GM18508 (cell line): ENCODE results near the gene BLTP1.

ENCODE experiments used
- ATAC-seq: cut with Tn5 transposase; IDR thresholded peaks from one replicate; pipeline ENCODE4 v1.9.1; 2021; ENCODE audit warnings: moderate number of reproducible peaks; ENCODE audit not compliant: insufficient read depth, unreplicated experiment

The BLTP1 gene

DNA sequence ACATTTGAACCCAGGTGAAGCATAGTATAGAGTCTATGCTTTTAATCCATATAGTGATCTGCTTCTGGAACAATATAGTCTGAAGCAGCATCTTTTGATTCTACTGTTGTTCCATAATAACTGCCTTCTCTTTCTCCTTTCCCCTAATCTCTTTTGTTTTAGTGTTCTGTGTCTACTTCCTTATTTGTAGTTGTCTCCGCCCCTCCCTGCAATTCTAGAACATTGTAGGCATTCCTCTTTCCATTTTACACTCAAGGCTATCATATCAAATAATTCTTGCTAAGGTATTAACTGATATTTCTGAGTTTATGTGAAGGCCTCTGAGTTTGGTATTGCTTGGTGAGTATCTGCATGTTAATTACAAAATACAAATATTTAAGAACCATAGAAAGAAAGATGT, 11.6 kb downstream of the BLTP1 start:
- ATAC-seq = no peak

GRCh38 chr4:122167369-122167768, 15.2 kb downstream of the BLTP1 start:
- no peak for ATAC-seq

DNA sequence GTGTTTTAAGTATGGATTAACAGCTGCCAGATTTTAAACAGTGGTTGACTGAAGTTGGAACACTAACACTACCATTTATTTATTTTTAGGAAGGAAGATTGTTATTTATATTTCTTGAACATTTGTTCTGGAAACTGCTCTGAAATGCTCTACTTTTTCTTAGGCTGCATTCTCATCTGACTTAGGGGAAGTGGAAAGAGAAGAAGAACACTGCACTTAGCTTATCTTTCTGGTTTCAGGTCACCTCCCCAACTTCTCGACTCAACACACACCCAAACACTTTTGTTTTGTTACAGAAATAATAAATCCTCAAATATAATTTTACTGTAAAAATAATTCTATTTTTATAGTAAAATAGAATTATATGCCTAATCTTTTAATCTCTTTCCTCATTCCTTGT, 18.6 kb downstream of the BLTP1 start:
- no peak for ATAC-seq

DNA sequence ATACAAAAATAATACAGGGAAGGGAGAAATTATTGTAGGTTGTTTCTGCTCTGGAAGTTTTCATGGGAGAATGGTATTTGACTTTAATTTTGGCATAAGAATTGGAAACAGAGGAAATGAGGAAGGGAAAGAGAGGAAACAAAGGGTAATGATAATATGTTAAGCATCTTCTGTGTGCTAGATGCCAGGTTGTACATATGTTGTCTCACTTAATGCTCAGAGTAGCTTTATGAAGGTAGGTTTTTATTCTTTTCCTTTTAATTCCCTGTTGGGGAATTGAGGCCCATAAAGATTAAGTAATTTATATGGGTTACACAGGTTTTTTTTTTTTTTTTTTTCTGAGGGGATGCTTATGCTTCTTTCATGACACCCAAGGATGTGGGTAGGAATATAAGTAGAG, 19.2 kb downstream of the BLTP1 start:
- no peak for ATAC-seq

- no peak for ATAC-seq
These were observed 20.1 kb downstream of the BLTP1 start for GRCh38 chr4:122172266-122172665.

GRCh38 chr4:122178961-122179360, 26.8 kb downstream of the BLTP1 start:
- no peak for ATAC-seq

- no peak for ATAC-seq
These were observed 43.6 kb downstream of the BLTP1 start for GRCh38 chr4:122195718-122196117.
